IMR-90 (cell line): Measurements from ENCODE around the gene MRGPRE. TPM values are rescaled to one million over a fixed set of nuclear protein-coding genes. Genes with fewer than 3 reads are reported as not detected.

ENCODE experiments used
- ATAC-seq: fragments of 200-7000 bp; cut with Tn5 transposase; 2 replicates; pipeline ENCODE4 v1.9.1; 2020; ENCODE audit warnings: low read depth, mild to moderate bottlenecking, moderate library complexity
- BruUV-seq: library from RNA; stranded (reverse); fragments of 400-500 nt; replicated peaks from 2 replicates; lab custom pipeline; 2021; lab: Mats Ljungman, UMichigan
- CTCF ChIA-PET: fragments of 300-600 bp; formaldehyde crosslinking; extraction: SDS; loops from one replicate; lab custom pipeline; 2021; ENCODE audit warnings: antibody characterized with exemption; lab: Yijun Ruan, JAX
- POLR2A ChIA-PET: fragments of 300-600 bp; sonication (Branson Sonifier 250); formaldehyde crosslinking; loops from one replicate; lab custom pipeline; 2022; ENCODE audit warnings: antibody characterized with exemption; ENCODE audit not compliant: unreplicated experiment; lab: Charles Lee
- DNase-seq: peaks from one replicate; pipeline ENCODE4 v3.0.0; 2013
- H2AFZ ChIP-seq: replicated peaks from 2 replicates; pipeline ENCODE3; 2013; ENCODE audit warnings: low read length, mild to moderate bottlenecking; ENCODE audit not compliant: poor library complexity
- H2AK5ac ChIP-seq: 2 replicates; pipeline ENCODE4 v1.6.1; 2013; ENCODE audit warnings: low read depth, low read length, inconsistent platforms
- H2AK9ac ChIP-seq: replicated peaks from 2 replicates; pipeline ENCODE3; 2013; ENCODE audit warnings: mild to moderate bottlenecking, low read depth, low read length, moderate library complexity; ENCODE audit not compliant: poor library complexity
- H2BK120ac ChIP-seq: 2 replicates; pipeline ENCODE4 v1.6.1; 2013; ENCODE audit warnings: low read depth, low read length, inconsistent platforms
- H2BK15ac ChIP-seq: 3 replicates; pipeline ENCODE4 v1.6.1; 2013; ENCODE audit warnings: low read depth, low read length, inconsistent platforms
- H2BK20ac ChIP-seq: 2 replicates; pipeline ENCODE4 v1.6.1; 2013; ENCODE audit warnings: low read depth, mild to moderate bottlenecking, inconsistent platforms, low read length, moderate library complexity
- H2BK5ac ChIP-seq: 2 replicates; pipeline ENCODE4 v1.6.1; 2013; ENCODE audit warnings: mild to moderate bottlenecking, low read depth, low read length, inconsistent platforms; ENCODE audit not compliant: poor library complexity, severe bottlenecking
- H3K14ac ChIP-seq: replicated peaks from 2 replicates; pipeline ENCODE4 v1.6.1; 2013; ENCODE audit warnings: low read depth, low read length, inconsistent platforms
- H3K18ac ChIP-seq: 2 replicates; pipeline ENCODE4 v1.6.1; 2013; ENCODE audit warnings: low read depth, low read length, control low read depth
- H3K23ac ChIP-seq: 2 replicates; pipeline ENCODE4 v1.6.1; 2013; ENCODE audit warnings: low read depth, low read length, inconsistent platforms
- H3K27ac ChIP-seq: 2 replicates; pipeline ENCODE4 v1.5.1; 2013; ENCODE audit warnings: mild to moderate bottlenecking, control low read depth, low read length; ENCODE audit not compliant: insufficient read depth
- H3K27me3 ChIP-seq: 2 replicates; pipeline ENCODE4 v1.6.1; 2013; ENCODE audit warnings: low read length; ENCODE audit not compliant: control insufficient read depth, insufficient read depth
- H3K36me3 ChIP-seq: 2 replicates; pipeline ENCODE4 v1.6.1; 2013; ENCODE audit warnings: low read length, mixed read lengths; ENCODE audit not compliant: control insufficient read depth, insufficient read depth
- H3K4ac ChIP-seq: 2 replicates; pipeline ENCODE4 v1.6.1; 2013; ENCODE audit warnings: low read depth, low read length, inconsistent platforms
- H3K4me1 ChIP-seq: 2 replicates; pipeline ENCODE4 v1.6.1; 2013; ENCODE audit warnings: low read length, mixed read lengths; ENCODE audit not compliant: control insufficient read depth, insufficient read depth
- H3K4me2 ChIP-seq: 2 replicates; pipeline ENCODE4 v1.6.1; 2013; ENCODE audit warnings: low read depth, mild to moderate bottlenecking, control low read depth, low read length, moderate library complexity
- H3K4me3 ChIP-seq: 2 replicates; pipeline ENCODE4 v1.5.1; 2013; ENCODE audit warnings: low read depth, mild to moderate bottlenecking, control low read depth, low read length, moderate library complexity; ENCODE audit not compliant: insufficient read depth
- H3K56ac ChIP-seq: 2 replicates; pipeline ENCODE4 v1.6.1; 2013; ENCODE audit warnings: low read length, inconsistent platforms; ENCODE audit not compliant: insufficient read depth; ENCODE audit errors: extremely low read depth
- H3K79me1 ChIP-seq, 2 experiments: 2 replicates each; pipeline ENCODE4 v1.6.1; 2013; ENCODE audit warnings: low read length in 2 of 2, inconsistent platforms in 1 of 2, low read depth in 1 of 2
- H3K9ac ChIP-seq: 2 replicates; pipeline ENCODE4 v1.6.1; 2013; ENCODE audit warnings: low read depth, low read length, control low read depth
- H3K9me1 ChIP-seq: 2 replicates; pipeline ENCODE4 v1.6.1; 2013; ENCODE audit warnings: low read length, inconsistent platforms; ENCODE audit not compliant: insufficient read depth
- H3K9me3 ChIP-seq: 2 replicates; pipeline ENCODE4 v1.6.1; 2013; ENCODE audit warnings: low read length; ENCODE audit not compliant: control insufficient read depth, insufficient read depth
- H4K20me1 ChIP-seq: 2 replicates; pipeline ENCODE4 v1.6.1; 2013; ENCODE audit warnings: low read length, inconsistent platforms; ENCODE audit not compliant: insufficient read depth
- H4K5ac ChIP-seq: 2 replicates; pipeline ENCODE4 v1.6.1; 2013; ENCODE audit warnings: mild to moderate bottlenecking, low read depth, low read length, control low read depth
- H4K8ac ChIP-seq, 2 experiments: 2 replicates each; pipeline ENCODE4 v1.6.1; 2013; ENCODE audit warnings: low read depth in 2 of 2, low read length in 2 of 2, control low read depth in 1 of 2, inconsistent platforms in 1 of 2
- H4K91ac ChIP-seq: 2 replicates; pipeline ENCODE4 v1.6.1; 2013; ENCODE audit warnings: low read depth, low read length, inconsistent platforms; ENCODE audit not compliant: insufficient read depth
- ELK1 ChIP-seq: fragments of 150-350 bp; IDR thresholded peaks from 2 replicates; pipeline ENCODE4 v1.6.1; 2016; ENCODE audit warnings: low read depth, mild to moderate bottlenecking, low read length, moderate library complexity, borderline replicate concordance
- MXI1 ChIP-seq: IDR thresholded peaks from 2 replicates; pipeline ENCODE4 v1.6.1; 2012; ENCODE audit warnings: low read depth, mild to moderate bottlenecking, low read length, moderate library complexity, borderline replicate concordance
- dilution Hi-C: fragments of 300-500 bp; cut with HindIII; formaldehyde crosslinking; loops from one replicate; pipeline ENCODE4 v1.14.3; 2018; ENCODE audit warnings: low sequenced_read_pairs; ENCODE audit not compliant: unreplicated experiment
- in situ Hi-C: fragments of 300-500 bp; cut with MboI; formaldehyde crosslinking; loops from 3 replicates; pipeline ENCODE4 v1.14.3; 2019; ENCODE audit warnings: low sequenced_read_pairs, inconsistent platforms, mixed read lengths
- intact Hi-C: fragments of 100-400 bp; cut with micrococcal nuclease; formaldehyde crosslinking; loops from 2 replicates; pipeline ENCODE4 v1.10.0; 2022
- polyA plus RNA-seq, 3 experiments: library from polyadenylated mRNA; depleted of rRNA; stranded (reverse); fragments of >200 nt; gene quantifications; 2 replicates each; pipeline ENCODE4 v1.2.3, GENCODE V29; 2012; ENCODE audit warnings: low replicate concordance in 1 of 3
- total RNA-seq: library from RNA; depleted of rRNA; stranded (reverse); fragments of >200 nt; gene quantifications from 2 replicates; pipeline ENCODE4 v1.2.3, GENCODE V29; 2012

MRGPRE gene
- total and polyA plus RNA-seq, 2 of the 4 experiments (the other 2 are of a cell fraction) = not detected

DNA sequence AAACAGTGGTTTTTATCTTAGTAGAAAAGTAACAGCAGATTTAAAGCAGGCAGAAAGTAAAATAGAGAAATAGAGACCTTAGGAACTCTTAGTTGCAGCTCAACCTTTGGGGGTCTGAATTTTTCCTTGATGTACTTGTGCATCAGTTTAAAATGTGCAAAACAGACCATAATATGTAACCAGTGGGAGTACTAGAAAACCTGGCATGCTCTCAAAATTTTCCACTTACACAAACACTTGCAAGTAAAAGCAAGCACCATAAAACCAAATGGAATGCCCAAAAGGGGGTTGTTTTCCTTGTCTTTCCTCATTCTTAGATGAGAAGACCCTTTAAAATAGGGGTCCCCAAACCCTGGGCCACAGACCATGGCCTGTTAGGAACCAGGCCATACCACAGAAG lies 12.9 kb upstream of the MRGPRE start:
- no peaks in the 10 kb centered on the region for H3K36me3 ChIP-seq
- H3K4me3 ChIP-seq = no peak overlapping the region
- BruUV-seq = no TSS peak
- H2AK5ac ChIP-seq = no peak overlapping the region
- no peak overlapping the region for H2BK20ac ChIP-seq
- intact Hi-C loops = no loop called here
- no peak for TF ChIP-seq ELK1
- TF ChIP-seq MXI1 = no peak
- H3K27me3 ChIP-seq = peaks cover 5% of the 10 kb centered on the region
- H4K5ac ChIP-seq = no peak overlapping the region
- H3K4ac ChIP-seq = no peak overlapping the region
- dilution Hi-C loops = no loop called here
- no peak overlapping the region for H2AFZ ChIP-seq
- H4K20me1 ChIP-seq = no peaks in the 10 kb centered on the region
- H3K14ac ChIP-seq = no peak overlapping the region
- DNase-seq = no peak
- no peak overlapping the region for H2AK9ac ChIP-seq
- no peak overlapping the region for H3K4me2 ChIP-seq
- no peak overlapping the region for H2BK5ac ChIP-seq
- no peak overlapping the region for H3K18ac ChIP-seq
- no peak overlapping the region for H3K56ac ChIP-seq
- H3K9me3 ChIP-seq = no peaks in the 10 kb centered on the region
- POLR2A ChIA-PET = no interaction called here
- H3K9ac ChIP-seq = no peak overlapping the region
- no peak for ATAC-seq
- CTCF ChIA-PET = no interaction called here
- no peak overlapping the region for H3K23ac ChIP-seq
- no peak overlapping the region for H4K91ac ChIP-seq
- no peak overlapping the region for H4K8ac ChIP-seq
- H3K9me1 ChIP-seq = no peaks in the 10 kb centered on the region
- no peak overlapping the region for H2BK15ac ChIP-seq
- no peaks in the 10 kb centered on the region for H3K4me1 ChIP-seq
- H3K79me1 ChIP-seq = no peaks in the 10 kb centered on the region
- in situ Hi-C loops = no loop called here
- H3K27ac ChIP-seq = no peak overlapping the region
- H2BK120ac ChIP-seq = no peak overlapping the region
